Neural progenitor cell (in vitro differentiated cells): Measurements from ENCODE around the gene ADISSP. TPM values are rescaled to one million over a fixed set of nuclear protein-coding genes. Genes with fewer than 3 reads are reported as not detected.
"Not testable (repeated sequence)": the region's sequence is repeated elsewhere in the genome, so short reads cannot be mapped to it uniquely, and the experiment has no call there.

ENCODE experiments used
- DNase-seq: peaks from one replicate; pipeline ENCODE4 v3.0.0-alpha.2; 2016; ENCODE audit warnings: low spot score
- H2AFZ ChIP-seq: fragments of 200-600 bp; sonication (generic); replicated peaks from 2 replicates; pipeline ENCODE4 v1.6.1; 2016; ENCODE audit warnings: antibody characterized with exemption
- H3F3A ChIP-seq: fragments of 200-600 bp; sonication (generic); 2 replicates; pipeline ENCODE4 v1.6.1; 2016; ENCODE audit warnings: antibody characterized with exemption, low read depth
- H3K27ac ChIP-seq: fragments of 200-600 bp; sonication (generic); 2 replicates; pipeline ENCODE4 v1.5.1; 2016; ENCODE audit warnings: mild to moderate bottlenecking
- H3K27me3 ChIP-seq: fragments of 200-600 bp; sonication (generic); 2 replicates; pipeline ENCODE4 v1.6.1; 2016; ENCODE audit warnings: mild to moderate bottlenecking, moderate library complexity
- H3K36me3 ChIP-seq: fragments of 200-600 bp; sonication (generic); 2 replicates; pipeline ENCODE4 v1.5.1; 2016
- H3K4me1 ChIP-seq: fragments of 200-600 bp; sonication (generic); 2 replicates; pipeline ENCODE4 v1.6.1; 2016; ENCODE audit warnings: mixed run types
- H3K4me2 ChIP-seq: fragments of 200-600 bp; sonication (generic); 2 replicates; pipeline ENCODE4 v1.6.1; 2016
- H3K4me3 ChIP-seq: fragments of 200-600 bp; sonication (generic); 2 replicates; pipeline ENCODE4 v1.5.1; 2016
- H3K79me2 ChIP-seq: fragments of 200-600 bp; sonication (generic); 2 replicates; pipeline ENCODE4 v1.6.1; 2016; ENCODE audit warnings: low read depth
- H3K9ac ChIP-seq: fragments of 200-600 bp; sonication (generic); 2 replicates; pipeline ENCODE4 v1.6.1; 2016
- H3K9me3 ChIP-seq: fragments of 200-600 bp; sonication (generic); 2 replicates; pipeline ENCODE4 v1.5.1; 2016; ENCODE audit warnings: low read depth
- H4K20me1 ChIP-seq: fragments of 200-600 bp; sonication (generic); 2 replicates; pipeline ENCODE4 v1.6.1; 2016; ENCODE audit warnings: low read depth
- H3K27ac Mint-ChIP-seq: 3 replicates; pipeline ENCODE4 v1.8.0; 2021; ENCODE audit warnings: mixed read lengths
- H3K27me3 Mint-ChIP-seq: 2 replicates; pipeline ENCODE4 v1.8.0; 2022; ENCODE audit warnings: low read depth, mild to moderate bottlenecking, inconsistent platforms, moderate library complexity, mixed read lengths; ENCODE audit not compliant: insufficient read depth
- H3K36me3 Mint-ChIP-seq: 3 replicates; pipeline ENCODE4 v1.8.0; 2021; ENCODE audit warnings: mixed read lengths
- H3K4me1 Mint-ChIP-seq: 3 replicates; pipeline ENCODE4 v1.8.0; 2021; ENCODE audit warnings: mixed read lengths
- H3K4me3 Mint-ChIP-seq: 3 replicates; pipeline ENCODE4 v1.8.0; 2021; ENCODE audit warnings: mild to moderate bottlenecking, moderate library complexity, mixed read lengths
- H3K9me3 Mint-ChIP-seq: 3 replicates; pipeline ENCODE4 v1.8.0; 2020; ENCODE audit warnings: mixed read lengths
- CTCF ChIP-seq: fragments of 200-600 bp; sonication (generic); IDR thresholded peaks from 2 replicates; pipeline ENCODE4 v1.5.1; 2017; ENCODE audit warnings: antibody characterized with exemption, mild to moderate bottlenecking
- EZH2 ChIP-seq: fragments of 200-600 bp; sonication (generic); IDR thresholded peaks from 2 replicates; pipeline ENCODE4 v1.6.1; 2017; ENCODE audit warnings: antibody characterized with exemption, mild to moderate bottlenecking, moderate library complexity
- EZH2phosphoT487 ChIP-seq: fragments of 200-600 bp; sonication (generic); IDR thresholded peaks from 2 replicates; pipeline ENCODE4 v1.6.1; 2017; ENCODE audit warnings: antibody characterized with exemption
- total RNA-seq: library from RNA; depleted of rRNA; stranded (reverse); fragments of >200 nt; gene quantifications from 2 replicates; pipeline ENCODE4 v1.2.3, GENCODE V29; 2015; ENCODE audit warnings: low replicate concordance

ADISSP gene
- total RNA-seq, 1 donor from 2014 or later, result 17.6 TPM

- H3K9me3 Mint-ChIP-seq, result no peaks in the 10 kb centered on the region
- Histone ChIP-seq H3K79me2 (no peaks in the 10 kb centered on the region), H3K4me2 (peak within 1 kb of the TSS; percentile 90), H3K9ac (no peak within 1 kb of the TSS), H4K20me1 (peaks cover 9% of the 10 kb centered on the region), H3K4me1 (peaks cover 28% of the 10 kb centered on the region), H3K9me3 (no peaks in the 10 kb centered on the region), H3F3A (peaks cover 30% of the 10 kb centered on the region), H3K27me3 (peaks cover 30% of the 10 kb centered on the region), H3K27ac (no peak within 1 kb of the TSS), H2AFZ (peak within 1 kb of the TSS; percentile 59), H3K4me3 (peak within 1 kb of the TSS; percentile 68), H3K36me3 (no peaks in the 10 kb centered on the region)
- H3K27me3 Mint-ChIP-seq, result peaks cover 17% of the 10 kb centered on the region
- peak within 1 kb of the TSS; percentile 92 for H3K4me3 Mint-ChIP-seq
- peak within 1 kb of the TSS; percentile 80 for H3K27ac Mint-ChIP-seq
- TF ChIP-seq EZH2 (no peak), EZH2phosphoT487 (no peak), CTCF (peak; percentile 48)
- DNase-seq, result peak; percentile 94
- peaks cover 7% of the 10 kb centered on the region for H3K36me3 Mint-ChIP-seq
- H3K4me1 Mint-ChIP-seq, result peaks cover 46% of the 10 kb centered on the region
These were observed 28.2 kb upstream of the ADISSP start, which contains the start of gene CDC25B for GRCh38 chr20:3795511-3796468. Gene CDC25B, plus strand, starts transcription at chr20:3796310. Its CDS starts 222 bp downstream, at chr20:3796532.

GRCh38 chr20:3794701-3795420, 27.3 kb upstream of the ADISSP start:
- H3K27ac Mint-ChIP-seq, result no peak overlapping the region
- no peak overlapping the region for H3K27ac ChIP-seq

GRCh38 chr20:3794168-3794567, 26.6 kb upstream of the ADISSP start:
- Mint-ChIP-seq H3K4me1 (peaks cover 29% of the 10 kb centered on the region), H3K27me3 (peaks cover 15% of the 10 kb centered on the region), H3K4me3 (peak overlapping the region; percentile 15)
- Histone ChIP-seq H3F3A (peaks cover 17% of the 10 kb centered on the region), H3K4me1 (peaks cover 13% of the 10 kb centered on the region), H3K27me3 (peaks cover 34% of the 10 kb centered on the region)
- not testable (repeated sequence) for H3K9me3 ChIP-seq, H3K79me2 ChIP-seq, H3K36me3 Mint-ChIP-seq, H4K20me1 ChIP-seq, H3K36me3 ChIP-seq, H3K9ac ChIP-seq, DNase-seq, H3K4me2 ChIP-seq, H2AFZ ChIP-seq, H3K27ac ChIP-seq, H3K9me3 Mint-ChIP-seq, H3K4me3 ChIP-seq, H3K27ac Mint-ChIP-seq

More at GRCh38 chr20:3794701-3795420, 27.3 kb upstream of the ADISSP start:
- Histone ChIP-seq H3K4me3 (no peak overlapping the region), H4K20me1 (peaks cover 4% of the 10 kb centered on the region), H3K4me1 (peaks cover 20% of the 10 kb centered on the region), H3K27me3 (peaks cover 32% of the 10 kb centered on the region), H3K79me2 (no peaks in the 10 kb centered on the region), H3K4me2 (no peak overlapping the region), H2AFZ (no peak overlapping the region), H3K9ac (no peak overlapping the region), H3F3A (peaks cover 23% of the 10 kb centered on the region), H3K36me3 (no peaks in the 10 kb centered on the region), H3K9me3 (no peaks in the 10 kb centered on the region)
- Mint-ChIP-seq H3K9me3 (no peaks in the 10 kb centered on the region), H3K4me1 (peaks cover 36% of the 10 kb centered on the region), H3K36me3 (peaks cover 7% of the 10 kb centered on the region), H3K27me3 (peaks cover 15% of the 10 kb centered on the region), H3K4me3 (peak overlapping the region; percentile 86)
- peak; percentile 0 for DNase-seq
- TF ChIP-seq EZH2 (no peak), EZH2phosphoT487 (no peak), CTCF (no peak)

- not testable (repeated sequence) for H3K9me3 ChIP-seq, H3K9me3 Mint-ChIP-seq, H3K4me1 ChIP-seq, H3K36me3 Mint-ChIP-seq, H3K4me1 Mint-ChIP-seq, H3K27me3 Mint-ChIP-seq, H3K27ac ChIP-seq, H3F3A ChIP-seq, H3K36me3 ChIP-seq, H3K4me2 ChIP-seq, DNase-seq, H3K9ac ChIP-seq, H3K27ac Mint-ChIP-seq, H3K4me3 ChIP-seq, H3K4me3 Mint-ChIP-seq, H2AFZ ChIP-seq
- peaks cover 18% of the 10 kb centered on the region for H4K20me1 ChIP-seq
- H3K27me3 ChIP-seq, result peaks cover 48% of the 10 kb centered on the region
- peaks cover 20% of the 10 kb centered on the region for H3K79me2 ChIP-seq
These were observed 21.6 kb upstream of the ADISSP start for GRCh38 chr20:3789201-3789600.
